AG09319 (cell line): ENCODE measurements around the gene MORF4L1.

Experiments
- DNase-seq: peaks from one replicate; pipeline ENCODE4 v3.0.0-alpha.2; 2010; ENCODE audit warnings: low read depth; ENCODE audit errors: extremely low read depth
- TF ChIP-seq, protein P1 (sequence below): IDR thresholded peaks from 2 replicates; pipeline ENCODE4 v1.5.1; 2011; ENCODE audit warnings: low read depth, mild to moderate bottlenecking, inconsistent platforms, low read length, moderate library complexity

The MORF4L1 gene

DNA sequence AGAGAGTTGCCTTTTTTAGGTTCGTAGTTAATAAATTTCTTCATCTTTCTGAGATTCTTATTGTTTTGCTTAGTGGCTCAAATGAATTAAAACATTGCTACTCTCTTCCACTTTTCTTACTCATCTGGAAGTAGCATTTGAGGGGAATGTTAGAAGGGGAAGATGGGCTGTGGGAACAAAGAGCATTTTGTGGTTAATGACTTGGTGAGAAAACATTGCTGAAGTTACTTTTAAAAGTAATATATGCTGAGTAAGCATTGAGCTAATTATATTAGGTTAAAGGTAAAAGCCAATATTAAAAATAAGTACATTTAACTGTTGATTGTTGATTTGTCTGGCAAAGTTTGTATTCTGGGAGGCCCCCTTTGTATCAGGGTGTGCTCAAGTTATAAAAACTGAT, 5.7 kb downstream of the MORF4L1 start:
- TF ChIP-seq, protein P1, sequence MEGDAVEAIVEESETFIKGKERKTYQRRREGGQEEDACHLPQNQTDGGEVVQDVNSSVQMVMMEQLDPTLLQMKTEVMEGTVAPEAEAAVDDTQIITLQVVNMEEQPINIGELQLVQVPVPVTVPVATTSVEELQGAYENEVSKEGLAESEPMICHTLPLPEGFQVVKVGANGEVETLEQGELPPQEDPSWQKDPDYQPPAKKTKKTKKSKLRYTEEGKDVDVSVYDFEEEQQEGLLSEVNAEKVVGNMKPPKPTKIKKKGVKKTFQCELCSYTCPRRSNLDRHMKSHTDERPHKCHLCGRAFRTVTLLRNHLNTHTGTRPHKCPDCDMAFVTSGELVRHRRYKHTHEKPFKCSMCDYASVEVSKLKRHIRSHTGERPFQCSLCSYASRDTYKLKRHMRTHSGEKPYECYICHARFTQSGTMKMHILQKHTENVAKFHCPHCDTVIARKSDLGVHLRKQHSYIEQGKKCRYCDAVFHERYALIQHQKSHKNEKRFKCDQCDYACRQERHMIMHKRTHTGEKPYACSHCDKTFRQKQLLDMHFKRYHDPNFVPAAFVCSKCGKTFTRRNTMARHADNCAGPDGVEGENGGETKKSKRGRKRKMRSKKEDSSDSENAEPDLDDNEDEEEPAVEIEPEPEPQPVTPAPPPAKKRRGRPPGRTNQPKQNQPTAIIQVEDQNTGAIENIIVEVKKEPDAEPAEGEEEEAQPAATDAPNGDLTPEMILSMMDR: no peak
- no peak for DNase-seq

DNA sequence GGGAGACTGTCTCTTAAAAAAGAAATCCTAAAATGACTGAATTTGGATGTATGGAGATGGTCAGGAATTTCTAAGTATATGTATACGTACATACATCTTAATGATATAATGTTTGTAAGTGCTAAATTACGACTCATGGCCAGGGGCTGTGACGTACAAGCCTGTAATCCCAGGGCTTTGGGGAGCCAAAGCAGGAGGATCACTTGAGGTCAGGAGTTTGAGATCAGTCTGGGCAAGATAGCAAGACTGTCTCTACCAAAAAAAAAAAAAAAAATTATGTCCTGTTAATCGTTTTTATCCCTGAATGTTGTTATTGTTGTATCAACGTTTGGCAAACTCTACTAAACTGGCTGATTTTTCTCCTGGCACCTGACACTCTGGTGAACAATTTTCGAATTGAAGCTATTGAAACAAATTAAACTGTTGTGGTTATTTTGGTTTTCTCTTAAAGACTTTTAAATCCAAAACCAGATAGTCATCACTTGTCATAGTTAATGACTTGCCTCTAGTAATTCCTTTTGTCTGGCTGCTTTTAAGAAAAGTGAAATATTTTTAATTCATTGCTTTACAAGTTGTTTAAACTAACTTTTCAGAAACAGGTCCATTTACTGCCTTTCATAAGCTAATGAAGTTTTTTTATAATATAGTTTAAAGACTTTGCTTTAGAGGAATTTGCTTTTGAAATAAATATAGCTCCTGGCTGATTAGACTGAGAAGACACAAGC, 7.0 kb downstream of the MORF4L1 start:
- no peak for DNase-seq
- TF ChIP-seq, protein P1: no peak

DNA sequence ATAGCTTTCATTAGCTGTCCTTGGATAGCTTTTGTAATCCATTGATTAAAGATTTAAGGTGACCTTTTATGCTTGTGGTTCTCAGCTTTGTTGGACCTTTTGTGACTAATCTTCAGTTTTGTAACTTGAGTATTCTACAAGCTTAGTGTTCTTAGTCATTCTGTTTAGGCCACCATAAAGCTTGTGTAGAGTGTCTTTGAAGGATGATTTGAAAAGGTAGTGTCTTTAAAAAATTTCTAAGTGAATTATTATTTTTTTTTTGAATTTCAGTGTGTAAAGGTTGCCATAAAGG, 7.5 kb downstream of the MORF4L1 start:
- TF ChIP-seq, protein P1: no peak
- DNase-seq: no peak

DNA sequence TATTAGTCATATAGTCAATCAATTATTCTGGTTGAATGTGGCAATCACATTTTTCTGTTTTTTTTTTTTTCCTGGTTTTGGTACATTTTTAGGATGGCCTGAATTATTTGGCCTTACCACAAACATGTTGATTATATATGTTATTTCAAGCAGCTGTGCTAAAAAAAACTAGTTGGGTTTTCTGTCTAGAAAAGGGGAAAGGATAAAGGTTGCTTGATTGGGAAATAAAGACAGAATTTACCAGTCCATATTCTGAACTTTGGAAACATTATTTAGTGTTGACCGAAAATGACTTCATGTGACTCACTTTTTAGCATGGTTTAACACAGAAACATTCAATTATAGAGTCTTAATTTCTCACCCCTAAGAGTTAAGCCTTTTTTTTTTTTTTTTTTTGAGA, 8.1 kb downstream of the MORF4L1 start:
- TF ChIP-seq, protein P1: no peak
- no peak for DNase-seq

DNA sequence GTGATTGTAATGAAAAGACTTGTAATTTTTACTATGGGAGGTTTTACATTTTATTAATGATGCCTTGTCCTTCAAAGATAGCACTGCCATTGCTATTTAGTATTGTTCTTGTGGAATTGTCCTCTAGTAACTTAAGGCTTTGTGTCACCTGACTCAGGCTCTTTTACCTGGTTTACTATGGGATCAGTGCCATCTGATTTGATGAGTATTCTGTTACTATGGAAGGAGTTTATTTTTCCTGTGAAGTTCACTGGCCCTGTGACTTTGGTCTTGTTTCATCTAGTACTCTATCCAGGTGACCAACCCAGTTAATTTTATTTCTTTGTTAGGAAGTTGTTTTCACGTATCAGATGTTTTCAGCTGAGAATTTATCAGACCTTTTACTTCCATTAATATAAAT, 9.0 kb downstream of the MORF4L1 start:
- no peak for DNase-seq
- TF ChIP-seq, protein P1: no peak

DNA sequence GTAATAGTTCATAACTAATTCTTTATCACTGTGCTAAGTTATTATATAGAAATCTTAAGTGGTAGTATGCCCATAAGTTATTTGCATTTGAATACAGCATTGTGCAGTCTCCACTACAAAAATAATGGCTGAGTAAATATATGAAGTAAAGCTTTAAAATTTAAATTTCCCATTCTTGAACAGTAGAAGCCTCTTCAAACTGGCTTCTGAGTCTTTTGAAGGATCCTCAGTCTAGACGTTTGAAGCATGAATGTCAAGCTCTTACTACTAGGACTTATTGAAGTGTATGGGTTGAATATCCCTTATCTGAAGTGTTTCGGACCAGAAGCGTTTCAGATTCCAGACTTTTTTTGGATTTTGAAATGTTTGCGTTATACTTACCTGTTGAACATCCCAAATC, 16.3 kb downstream of the MORF4L1 start:
- TF ChIP-seq, protein P1: no peak
- no peak for DNase-seq

DNA sequence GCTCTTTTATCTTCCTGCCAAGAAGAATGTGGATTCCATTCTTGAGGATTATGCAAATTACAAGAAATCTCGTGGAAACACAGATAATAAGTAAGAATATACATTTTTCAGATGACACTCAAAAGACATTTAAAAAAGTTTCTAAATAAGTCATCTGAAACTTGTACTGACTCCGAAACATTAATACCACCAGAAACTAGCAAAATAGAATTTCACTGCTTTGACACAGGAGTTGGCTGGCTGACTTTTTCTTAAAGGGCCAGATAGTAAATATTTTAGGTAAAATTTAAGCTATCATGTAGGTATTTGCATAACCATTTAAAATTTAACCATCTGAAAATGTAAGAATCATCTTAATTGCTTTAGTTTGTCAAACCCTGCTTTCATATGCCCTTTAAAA, 20.8 kb downstream of the MORF4L1 start:
- TF ChIP-seq, protein P1: no peak
- no peak for DNase-seq
